Stimulated activated CD4-positive, alpha-beta T cell treated with anti-CD3 and anti-CD28 coated beads, Interleukin-2, amount 100 ng/mL, for 24 hours (primary cell): Measurements from ENCODE around the gene MT2A.
"Not testable (repeated sequence)": the region's sequence is repeated elsewhere in the genome, so short reads cannot be mapped to it uniquely, and the experiment has no call there.

Source experiments
- DNase-seq, 2 donors: peaks; one replicate each; pipeline ENCODE4 v3.0.0-alpha.2; 2020

Gene MT2A

DNA sequence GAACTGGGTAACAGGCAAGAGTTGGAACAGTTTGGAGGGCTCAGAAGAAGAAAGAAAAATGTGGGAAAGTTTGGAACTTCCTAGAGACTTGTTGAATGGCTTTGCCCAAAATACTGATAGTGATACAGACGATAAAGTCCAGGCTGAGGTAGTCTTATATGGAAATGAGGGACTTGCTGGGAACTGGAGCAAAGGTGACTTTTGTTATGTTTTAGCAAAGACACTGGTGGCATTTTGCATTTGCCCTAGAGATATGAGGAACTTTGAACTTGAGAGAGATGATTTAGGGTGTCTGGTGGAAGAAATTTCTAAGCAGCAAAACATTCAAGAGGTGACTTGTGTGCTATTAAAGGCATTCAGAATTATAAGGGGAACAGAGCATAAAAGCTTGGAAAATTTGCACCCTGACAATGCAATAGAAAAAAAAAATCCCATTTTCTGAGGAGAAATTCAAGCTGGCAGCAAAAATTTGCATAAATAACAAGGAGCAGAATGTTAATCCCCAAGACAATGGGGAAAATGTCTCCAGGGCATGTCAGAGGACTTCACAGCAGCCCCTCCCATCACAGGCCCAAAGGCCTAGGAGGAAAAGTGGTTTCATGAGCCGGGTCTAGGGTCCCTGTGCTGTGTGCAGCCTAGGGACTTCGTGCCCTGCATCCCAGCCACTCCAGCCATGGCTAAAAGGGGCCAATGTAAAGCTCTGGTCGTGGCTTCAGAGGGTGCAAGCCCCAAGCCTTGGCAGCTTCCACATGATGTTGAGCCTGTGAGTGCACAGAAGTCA lies 13.5 kb downstream of the MT2A start:
- not testable (repeated sequence) for DNase-seq

- not testable (repeated sequence) for DNase-seq
Measured at GRCh38 chr16:56623184-56623583, 14.8 kb downstream of the MT2A start.

GRCh38 chr16:56623637-56624036 lies 15.3 kb downstream of the MT2A start:
- no peak for DNase-seq

GRCh38 chr16:56625140-56625942 lies 17.0 kb downstream of the MT2A start, which contains the start of gene MT1E:
TSS of gene MT1E (plus strand) at chr16:56625781. CDS start at chr16:56625852, 71 bp downstream.
- DNase-seq = peak; percentile 69 to 70

DNA sequence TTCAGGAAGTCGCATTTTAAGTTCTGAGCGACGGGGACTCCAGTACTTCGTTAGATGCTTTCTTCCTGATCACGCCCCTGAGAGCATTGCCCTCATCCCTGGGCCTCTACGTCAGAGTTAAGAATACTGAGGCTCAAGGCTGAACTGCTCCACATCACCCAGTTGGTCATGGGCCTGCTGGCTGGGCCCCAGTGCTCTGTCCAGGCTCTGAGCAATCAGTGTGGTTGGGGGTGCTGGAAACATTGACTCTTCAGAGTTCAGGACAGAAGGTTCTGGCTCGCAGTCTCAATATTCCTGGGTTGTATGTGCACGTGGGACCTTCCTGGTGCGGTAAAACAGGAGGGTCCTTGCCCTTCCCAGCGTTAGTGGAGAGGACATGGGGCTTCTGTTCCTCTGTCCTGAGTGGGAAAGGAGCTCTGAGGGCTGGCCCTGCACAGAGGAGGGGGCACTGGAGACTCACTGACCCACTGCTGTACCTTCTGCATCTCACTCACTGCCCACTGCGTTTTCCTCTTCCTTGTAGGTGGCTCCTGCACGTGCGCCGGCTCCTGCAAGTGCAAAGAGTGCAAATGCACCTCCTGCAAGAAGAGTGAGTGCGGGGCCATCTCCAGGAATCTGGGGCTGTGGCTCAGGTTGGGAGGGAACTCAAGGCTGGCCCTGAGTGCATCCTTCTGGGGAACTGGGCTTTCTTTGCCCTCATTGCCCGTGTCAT lies 17.7 kb downstream of the MT2A start:
- DNase-seq = no peak

DNA sequence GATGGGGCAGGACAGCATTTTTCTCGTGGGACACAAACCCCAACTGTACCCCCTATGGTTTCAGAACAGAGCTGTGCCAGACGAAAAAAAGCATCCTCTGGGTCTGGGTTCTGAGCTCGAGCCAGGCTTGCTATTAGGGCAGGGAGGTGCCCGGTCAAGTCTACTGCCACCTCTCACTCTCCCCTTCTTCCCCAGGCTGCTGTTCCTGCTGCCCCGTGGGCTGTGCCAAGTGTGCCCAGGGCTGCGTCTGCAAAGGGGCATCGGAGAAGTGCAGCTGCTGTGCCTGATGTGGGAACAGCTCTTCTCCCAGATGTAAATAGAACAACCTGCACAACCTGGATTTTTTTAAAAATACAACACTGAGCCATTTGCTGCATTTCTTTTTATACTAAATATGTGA lies 18.3 kb downstream of the MT2A start:
- no peak for DNase-seq

DNA sequence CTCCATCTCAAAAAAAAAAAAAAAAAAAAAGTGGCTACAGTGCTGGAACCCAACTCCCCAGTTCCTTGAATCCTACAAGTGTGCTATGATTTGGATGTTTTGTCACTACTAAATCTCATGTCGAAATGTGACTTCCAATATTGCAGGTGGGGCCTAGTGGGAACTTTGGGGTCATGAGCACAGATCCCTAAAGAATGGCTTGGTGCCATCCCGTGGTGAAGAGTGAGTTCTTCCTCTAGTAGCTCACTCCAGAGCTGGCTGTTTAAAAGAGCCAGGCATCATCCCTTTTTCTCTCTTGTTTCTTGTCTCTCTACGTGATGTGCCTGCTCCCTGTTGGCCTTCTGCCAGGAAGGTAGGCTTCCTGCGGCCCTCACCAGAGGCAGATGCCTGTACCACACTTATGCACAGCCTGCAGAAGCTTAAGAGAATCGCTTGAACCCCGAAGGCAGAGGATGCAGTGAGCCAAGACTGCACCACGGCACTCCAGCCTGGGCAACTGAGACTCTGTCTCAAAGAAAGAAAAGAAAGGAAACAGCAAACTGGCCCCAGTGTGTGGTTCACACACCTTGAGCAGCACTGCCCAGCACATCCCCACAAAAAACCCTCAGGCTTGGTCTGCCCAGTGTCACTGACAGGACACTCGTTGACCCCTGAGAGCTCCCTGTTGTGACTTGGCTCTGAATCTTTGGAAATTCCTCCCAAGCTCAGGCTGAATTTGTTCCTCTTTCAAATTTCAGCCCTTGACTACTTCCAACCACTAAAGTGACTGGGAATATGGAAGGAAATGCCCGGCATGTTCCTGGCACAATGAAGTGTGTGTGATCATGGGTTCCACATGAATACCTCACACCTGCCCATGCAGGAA lies 20.3 kb downstream of the MT2A start:
- no peak for DNase-seq

GRCh38 chr16:56629531-56629930 lies 21.1 kb downstream of the MT2A start:
- no peak for DNase-seq

DNA sequence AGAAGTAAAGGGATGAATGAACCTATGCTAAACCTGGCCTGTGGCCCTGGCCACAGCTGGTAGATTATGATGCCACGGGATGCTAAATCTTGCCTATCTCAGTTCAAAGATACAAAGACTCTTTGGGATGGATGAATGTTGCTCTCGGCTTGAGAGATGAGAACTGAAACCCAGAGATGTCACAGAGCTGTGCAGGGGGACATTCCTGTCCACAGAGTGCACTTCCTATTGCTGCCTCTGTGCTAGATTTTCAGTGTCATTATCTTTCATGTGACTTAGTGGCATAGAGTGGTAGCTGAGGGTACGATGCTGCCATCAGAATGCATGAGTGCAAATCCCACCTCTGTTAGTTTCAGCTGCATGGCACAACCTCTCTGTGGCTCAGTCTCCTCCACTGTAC lies 21.8 kb downstream of the MT2A start:
- DNase-seq = no peak

DNA sequence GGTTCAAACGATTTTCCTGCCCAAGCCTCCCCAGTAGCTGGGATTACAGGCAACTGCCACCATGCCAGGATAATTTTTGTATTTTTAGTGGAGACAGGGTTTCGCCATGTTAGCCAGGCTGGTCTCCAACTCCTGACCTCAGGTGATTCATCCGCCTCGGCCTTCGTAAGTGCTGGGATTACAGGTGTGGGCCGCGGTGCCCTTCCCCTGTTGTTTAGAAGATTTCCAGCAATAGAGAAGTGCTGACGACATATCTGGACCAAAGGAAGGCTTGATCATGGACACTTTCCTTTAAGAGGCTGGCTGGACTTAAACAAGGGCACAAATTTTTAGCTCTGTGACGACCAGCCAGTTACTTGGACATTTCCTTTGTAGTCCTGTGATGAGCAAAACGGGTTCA lies 22.8 kb downstream of the MT2A start:
- no peak for DNase-seq

- DNase-seq = no peak
Measured at GRCh38 chr16:56631832-56632155, 23.4 kb downstream of the MT2A start.

GRCh38 chr16:56632156-56632847 lies 23.9 kb downstream of the MT2A start, which contains the start of gene MT1M:
TSS of gene MT1M (plus strand) at chr16:56632659. CDS start at chr16:56632732, 73 bp downstream.
- no peak for DNase-seq

DNA sequence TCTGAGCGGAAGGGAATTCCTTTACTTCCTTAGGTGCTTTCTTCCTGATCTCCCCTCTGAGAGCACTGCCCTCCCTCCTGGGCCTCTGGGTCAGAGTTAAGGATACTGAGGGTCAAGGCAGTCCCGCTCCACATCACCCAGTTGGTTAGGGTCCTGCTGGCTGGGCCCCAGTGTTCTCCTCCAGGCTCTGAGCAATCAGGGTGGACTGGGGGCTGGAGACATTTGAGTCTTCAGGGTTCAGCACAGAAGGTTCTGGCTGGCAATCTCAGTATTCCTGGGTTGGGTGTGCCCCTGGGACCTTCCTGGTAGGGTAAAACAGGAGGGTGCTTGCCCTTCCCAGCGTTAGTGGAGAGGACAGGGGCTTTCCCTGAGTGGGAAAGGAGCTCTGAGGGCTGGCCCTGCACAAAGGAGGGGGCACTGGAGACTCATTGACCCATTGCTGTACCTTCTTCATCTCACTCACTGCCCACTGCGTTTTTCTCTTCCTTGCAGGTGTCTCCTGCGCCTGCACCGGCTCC lies 24.5 kb downstream of the MT2A start:
- no peak for DNase-seq

DNA sequence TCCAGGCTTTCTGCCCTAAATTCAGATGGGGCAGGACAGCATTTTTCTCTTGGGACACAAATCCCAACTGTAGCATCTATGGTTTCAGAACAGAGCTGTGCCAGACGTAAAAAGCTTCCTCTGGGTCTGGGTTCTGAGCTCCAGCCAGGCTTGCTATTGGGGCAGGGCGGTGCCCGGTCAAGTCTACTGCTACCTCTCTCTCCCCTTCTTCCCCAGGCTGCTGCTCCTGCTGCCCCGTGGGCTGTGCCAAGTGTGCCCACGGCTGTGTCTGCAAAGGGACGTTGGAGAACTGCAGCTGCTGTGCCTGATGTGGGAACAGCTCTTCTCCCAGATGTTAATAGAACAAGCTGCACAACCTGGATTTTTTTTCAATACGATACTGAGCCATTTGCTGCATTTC lies 25.2 kb downstream of the MT2A start:
- no peak for DNase-seq

DNA sequence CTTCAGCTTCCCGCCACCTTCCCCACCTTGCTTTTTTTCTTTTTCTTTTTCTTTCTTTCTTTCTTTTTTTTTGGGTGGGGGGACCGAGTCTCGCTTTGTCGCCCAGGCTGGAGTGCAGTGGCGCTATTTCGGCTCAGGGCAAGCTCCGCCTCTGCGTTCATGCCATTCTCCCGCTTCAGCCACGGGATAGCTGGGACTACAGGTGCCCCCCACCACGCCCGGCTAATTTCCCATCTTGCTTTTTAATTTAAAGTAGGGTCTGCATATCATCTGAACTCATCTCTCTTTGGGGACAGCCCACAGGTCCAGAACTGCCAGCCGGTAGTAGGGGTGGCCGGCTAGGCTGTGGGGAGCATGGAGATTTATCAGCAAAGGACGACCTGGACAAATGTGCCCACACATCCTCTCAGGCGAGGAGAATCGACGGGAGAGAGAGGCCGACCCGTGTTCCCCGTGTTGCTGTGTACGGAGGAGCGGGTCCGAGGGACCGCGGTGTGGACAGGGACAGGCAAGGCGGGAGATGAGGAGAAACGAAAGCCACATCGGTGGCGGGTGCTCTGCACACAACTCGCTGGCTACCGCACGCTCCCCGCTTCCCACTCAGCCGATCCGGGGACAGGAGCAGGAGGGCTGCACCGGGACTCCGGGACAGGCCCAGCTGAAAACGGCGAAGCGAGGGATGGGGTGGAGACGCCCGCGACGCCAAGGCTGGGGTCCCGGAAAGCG lies 26.5 kb downstream of the MT2A start:
- no peak for DNase-seq

GRCh38 chr16:56635441-56635967 lies 27.1 kb downstream of the MT2A start:
- DNase-seq = no peak

GRCh38 chr16:56636616-56637413 lies 28.4 kb downstream of the MT2A start:
- DNase-seq = no peak

DNA sequence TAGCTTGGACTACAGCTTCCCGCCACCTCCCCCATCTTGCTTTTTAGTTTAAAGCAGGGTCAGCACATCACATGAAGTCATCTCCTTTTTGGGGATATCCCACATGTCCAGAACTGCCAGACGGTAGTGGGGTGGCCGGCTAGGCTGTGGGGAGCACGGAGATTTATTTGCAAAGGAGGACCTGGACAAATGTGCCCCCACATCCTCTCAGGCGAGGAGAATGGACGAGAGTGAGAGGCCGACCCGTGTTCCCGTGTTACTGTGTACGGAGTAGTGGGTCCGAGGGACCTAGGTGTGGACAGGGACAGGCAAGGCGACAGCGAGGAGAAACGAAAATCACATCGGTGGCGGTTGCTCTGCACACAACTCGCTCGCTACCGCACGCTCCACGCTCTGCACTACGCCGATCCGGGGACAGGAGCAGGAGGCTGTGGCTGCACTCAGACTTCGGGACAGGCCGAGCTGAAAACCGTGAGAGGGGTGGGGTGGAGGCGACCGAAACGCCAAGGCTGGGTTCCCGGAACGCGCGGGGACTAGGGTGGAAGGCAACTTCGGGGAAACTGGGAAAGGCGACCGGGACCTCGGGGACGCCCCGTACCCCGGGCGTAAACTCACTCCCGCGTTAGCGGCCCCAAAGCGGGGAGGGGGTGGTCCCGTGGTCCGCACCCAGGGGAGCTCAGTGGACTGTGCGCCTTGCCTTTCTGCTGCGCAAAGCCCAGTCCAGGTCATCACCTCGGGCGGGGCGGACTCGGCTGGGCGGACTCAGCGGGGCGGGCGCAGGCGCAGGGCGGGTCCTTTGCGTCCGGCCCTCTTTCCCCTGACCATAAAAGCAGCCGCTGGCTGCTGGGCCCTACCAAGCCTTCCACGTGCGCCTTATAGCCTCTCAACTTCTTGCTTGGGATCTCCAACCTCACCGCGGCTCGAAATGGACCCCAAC lies 29.7 kb downstream of the MT2A start, which contains the start of gene MT1A:
MT1A (plus strand) TSS at position 853 of the 937 bp plus-strand sequence; CDS start at position 926, 73 bp downstream.
- peak in 1 of 2 donors; percentile 38 for DNase-seq
